ENCODE measurements around the gene GOLGA2. TPM values are rescaled to one million over a fixed set of nuclear protein-coding genes. Genes with fewer than 3 reads are reported as not detected.
"Not testable (repeated sequence)": the region's sequence is repeated elsewhere in the genome, so short reads cannot be mapped to it uniquely, and the experiment has no call there.

GOLGA2 gene
- polyA plus RNA-seq, 1 donor, result 93.2 TPM

DNA sequence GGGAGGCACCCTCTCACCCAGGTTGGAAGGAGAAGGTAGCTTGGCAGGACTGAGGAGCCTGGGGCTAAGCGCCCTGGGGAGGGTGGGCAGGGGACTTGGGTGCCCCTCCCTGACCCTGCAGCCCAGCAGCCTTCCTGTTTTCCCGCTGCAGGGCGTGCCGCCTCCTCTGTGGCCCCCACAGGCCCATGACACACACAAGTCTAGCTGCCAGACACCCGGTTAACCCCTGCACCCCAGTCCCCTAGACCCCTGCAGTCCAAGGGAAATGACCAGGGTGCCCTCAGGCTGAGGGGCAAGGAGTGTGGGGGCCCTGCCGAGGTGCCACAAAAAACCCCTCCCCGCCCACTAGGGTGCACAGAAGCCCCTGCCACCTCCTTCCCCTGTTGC lies 33.0 kb downstream of the GOLGA2 start:
- no peak for DNase-seq (ENCODE audit: low read depth)

DNA sequence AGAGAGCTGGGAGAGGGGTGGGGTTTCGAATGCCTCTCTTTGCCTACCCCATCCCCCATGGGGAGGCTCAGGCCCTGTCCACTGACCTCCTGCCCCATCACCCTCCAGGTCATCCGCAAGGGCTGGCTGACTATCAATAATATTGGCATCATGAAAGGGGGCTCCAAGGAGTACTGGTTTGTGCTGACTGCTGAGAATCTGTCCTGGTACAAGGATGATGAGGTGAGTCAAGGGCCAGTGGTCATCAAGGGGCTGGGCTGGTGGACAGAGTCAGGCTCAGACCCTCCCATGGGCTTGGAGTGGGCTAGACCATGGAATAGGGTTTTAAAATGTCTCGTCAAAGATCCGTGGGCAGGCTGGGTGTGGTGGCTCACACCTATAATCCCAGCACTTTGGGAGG lies 33.7 kb downstream of the GOLGA2 start:
- no peak for DNase-seq (ENCODE audit: low read depth)

DNA sequence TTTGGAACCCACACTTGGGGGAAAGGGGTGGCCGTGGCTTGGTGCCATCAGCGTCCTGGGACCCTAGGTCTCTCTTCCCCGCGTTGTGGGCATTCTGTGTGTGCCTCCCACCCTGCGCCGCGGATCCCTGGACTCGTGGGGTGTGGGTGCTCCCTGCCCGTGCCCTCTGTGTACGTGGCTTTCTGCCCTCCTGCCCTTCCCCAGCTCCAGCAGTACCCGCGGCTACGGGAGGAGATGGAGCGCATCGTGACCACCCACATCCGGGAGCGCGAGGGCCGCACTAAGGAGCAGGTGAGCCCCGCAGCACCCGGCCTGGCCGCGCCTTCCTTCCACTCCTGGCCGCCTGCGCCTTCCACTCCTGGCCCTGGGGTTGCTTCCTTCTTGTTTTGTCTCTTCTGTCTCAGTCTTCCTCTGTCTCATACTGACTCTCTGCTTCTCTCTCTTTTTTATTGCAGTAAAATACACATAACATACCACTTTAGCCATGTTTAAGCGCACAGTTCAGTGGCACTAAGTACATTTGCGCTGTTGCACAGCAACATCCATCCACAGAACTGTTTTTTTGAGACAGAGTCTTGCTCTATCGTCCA lies 41.9 kb downstream of the GOLGA2 start:
- DNase-seq (ENCODE audit: low read depth), result no peak

DNA sequence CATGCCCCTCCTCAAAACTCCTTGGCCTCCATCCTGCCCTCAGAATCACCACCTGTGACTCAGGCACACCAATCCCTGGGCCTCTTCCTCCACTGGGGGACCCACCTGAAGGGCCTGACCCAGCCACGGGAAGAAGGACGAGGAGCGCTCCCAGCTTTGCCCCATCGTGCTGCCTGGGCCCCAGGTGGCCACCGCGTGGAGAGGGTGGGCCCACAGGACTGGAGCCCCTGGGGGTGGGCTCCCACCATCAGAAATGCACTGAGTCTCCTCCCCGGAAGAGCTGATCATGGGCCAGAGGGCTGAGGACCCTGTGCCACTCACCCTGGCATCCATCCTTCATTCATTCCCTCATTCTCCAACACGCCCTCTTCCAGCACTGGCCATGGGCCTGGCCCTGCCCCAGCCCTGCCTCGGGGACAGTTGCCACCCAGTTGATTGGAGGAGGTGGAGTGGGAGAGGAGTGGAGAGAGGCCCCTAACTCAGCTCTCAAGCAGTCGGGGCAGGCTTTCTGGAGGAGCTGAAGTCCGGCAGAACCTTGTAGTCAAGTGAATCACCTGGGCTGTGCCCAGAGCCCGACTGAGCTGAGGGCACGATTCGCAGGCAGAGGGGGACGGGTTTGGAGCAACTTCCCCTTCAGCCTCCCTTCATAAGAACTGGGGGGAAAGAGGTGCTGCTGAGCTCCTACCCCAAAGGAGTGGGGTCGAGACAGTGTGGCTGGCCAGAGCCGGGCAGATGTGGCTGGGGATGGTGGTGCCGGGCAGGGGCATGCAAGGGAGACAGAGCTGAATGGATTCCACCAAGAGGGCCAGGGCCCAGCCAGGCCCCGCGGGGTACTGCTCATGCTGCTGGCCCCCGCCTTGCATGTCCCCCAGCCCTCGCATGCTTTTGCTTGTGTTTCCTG lies 43.0 kb downstream of the GOLGA2 start:
- no peak for DNase-seq (ENCODE audit: low read depth)

DNA sequence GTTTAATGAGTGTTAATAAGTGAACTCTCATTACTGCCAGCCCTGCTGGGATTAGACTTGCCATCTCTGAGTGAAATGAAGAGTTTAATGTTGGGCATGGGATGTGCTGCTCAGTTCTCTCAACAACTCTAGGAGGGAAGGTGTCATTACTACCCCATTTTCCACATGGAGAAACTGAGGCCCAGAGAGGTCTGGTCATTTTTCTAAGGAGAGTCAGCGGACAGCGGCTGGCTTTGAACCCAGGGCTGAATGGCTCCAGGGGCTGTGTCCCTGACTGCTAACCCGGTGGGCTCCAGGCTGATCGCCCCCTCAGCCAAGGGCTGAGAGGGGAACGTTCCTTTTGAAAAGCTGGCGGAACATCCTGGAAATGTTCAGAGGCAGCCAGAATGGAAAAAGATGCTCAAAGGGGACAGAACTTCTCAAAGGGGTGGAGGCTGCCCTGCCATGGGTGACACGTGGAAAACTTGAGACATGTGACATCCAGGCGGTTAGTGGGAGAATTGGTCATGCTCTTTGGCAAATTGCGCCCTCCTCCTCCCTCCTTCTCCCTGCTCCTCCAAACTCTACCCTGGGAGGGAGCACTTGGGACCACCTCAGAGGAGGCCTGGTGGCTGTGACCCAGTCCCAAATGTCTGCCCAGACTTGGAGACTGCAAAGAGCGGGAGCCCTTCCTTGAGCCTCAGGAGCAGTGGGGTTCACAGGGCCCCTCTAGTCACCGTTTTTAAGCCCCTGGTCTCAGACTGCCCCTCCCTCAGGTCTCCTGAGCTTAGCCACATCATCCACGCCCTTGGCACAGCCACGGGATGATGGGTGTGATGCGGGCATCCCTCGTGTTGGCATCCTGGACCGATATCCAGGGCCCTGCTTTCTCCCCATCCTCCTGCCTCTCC lies 43.9 kb downstream of the GOLGA2 start:
- no peak for DNase-seq (ENCODE audit: low read depth)

DNA sequence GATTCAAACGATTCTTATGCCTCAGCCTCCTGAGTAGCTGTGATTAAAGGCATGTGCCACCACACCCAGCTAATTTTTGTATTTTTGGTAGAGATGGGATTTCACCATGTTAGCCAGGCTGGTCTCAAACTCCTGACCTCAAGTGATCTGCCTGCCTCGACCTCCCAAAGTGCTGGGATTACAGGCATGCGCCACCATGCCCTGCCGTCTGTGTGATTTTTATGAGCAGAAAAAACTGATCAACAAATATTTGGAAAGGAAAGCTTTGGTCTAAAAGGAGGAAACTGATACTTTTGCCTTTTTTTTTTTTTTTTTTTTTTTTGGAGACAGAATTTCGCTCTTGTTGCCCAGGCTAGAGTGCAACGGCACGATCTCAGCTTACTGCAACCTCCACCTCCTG lies 44.9 kb downstream of the GOLGA2 start:
- DNase-seq (ENCODE audit: low read depth), result not testable (repeated sequence)

DNA sequence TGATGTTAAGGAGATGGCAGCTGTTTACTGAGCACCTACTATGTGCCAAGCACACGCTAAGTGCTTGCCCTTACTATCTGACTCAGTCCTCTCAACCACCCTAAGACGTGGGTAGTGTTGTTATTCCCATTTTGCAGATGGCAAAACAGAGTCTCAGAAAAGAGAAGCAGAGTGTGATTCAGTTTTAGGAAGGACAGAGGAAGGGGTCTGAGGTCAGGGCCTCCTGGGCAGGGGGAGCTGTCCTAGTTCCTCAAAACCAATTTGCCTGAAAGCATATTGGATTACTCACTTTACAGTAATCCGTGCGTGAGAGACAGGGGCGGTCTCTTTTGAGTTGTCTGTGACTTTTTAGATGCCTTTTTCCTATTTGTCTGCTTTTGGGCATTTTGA lies 49.4 kb downstream of the GOLGA2 start:
- no peak for DNase-seq (ENCODE audit: low read depth)

DNA sequence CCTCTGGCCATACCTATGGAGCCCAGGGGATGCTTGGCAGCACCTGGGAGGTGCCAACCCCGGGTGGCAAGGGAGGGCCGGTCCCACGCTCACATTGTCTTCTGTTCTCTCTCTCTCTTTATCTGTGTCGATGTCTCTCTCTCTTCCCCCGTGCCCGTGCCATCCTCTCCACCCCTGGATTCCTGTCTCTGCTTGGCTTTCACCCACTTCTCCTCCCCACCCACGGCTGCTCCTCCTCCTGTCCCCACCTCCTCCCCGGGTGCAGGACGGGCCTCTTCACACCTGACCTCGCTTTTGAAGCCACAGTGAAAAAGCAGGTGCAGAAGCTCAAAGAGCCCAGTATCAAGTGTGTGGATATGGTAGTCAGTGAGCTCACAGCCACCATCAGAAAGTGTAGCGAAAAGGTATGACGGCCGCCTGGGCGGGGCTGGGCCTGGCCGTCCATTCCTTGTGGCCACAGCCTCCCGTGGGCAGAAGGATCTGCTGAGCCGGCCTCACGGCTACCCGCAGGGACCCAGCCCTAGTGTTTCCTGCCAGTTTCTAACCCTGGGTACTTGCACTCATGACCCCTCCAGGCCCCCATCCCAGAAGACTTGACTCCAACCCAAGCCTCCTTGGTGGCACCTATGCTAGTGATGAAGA lies 49.9 kb downstream of the GOLGA2 start:
- DNase-seq (ENCODE audit: low read depth), result no peak

DNA sequence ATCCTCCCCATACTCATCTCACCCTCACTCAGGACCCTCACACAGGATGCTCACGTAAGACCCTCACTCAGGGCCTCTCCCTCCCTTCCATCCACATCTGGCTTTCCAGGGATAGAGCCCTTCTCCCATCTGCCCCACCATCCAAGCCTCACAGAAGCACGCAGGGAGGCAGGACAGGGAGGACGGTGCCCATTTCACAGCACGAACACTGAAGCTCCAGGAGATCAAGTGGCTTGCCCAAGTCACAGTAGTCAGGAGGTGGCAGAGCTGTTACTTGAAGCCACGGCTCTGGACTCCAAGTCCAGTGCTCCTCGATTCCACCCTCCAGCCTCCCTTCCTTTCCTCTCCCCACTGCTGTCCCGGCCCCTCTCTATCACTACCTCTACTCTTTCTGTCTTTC lies 50.9 kb downstream of the GOLGA2 start:
- DNase-seq (ENCODE audit: low read depth), result no peak

DNA sequence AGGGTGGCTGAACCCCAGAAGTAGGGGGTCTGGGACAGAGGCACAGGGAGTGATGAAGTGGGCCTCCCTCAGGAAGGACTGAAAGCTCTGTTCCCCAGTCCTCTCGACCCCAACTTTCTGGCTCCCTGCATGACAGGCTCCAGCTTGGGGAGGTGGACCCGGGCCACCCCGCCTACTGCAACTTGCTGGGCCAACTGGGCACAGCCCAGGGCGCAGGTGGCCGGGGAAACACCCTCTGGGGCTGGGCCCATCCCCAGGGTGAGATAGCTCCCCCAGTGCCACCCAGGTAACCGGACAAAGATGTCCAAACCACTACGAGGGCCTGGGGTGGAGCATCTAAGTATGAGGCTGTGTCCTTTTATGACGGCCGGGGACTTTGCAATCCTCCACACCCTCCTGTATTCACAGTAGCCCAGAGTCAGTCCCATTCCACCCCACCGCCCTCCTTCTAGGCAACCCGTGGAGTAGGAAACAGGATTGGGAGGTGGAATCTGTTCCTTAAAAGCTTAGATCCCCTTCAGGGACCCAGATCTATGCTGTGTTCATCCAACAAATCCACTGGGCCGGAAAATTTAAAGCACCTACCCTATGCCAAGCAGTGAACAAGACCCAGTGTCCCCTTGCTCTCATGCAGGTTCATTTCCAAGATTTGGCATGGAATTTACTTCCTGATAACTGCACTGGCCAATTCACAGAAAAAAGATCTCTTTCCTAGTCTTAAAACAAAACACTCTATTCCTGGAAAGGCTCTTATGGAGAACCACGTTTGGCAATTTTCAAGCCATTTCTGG lies 52.7 kb downstream of the GOLGA2 start:
- DNase-seq (ENCODE audit: low read depth), result no peak

DNA sequence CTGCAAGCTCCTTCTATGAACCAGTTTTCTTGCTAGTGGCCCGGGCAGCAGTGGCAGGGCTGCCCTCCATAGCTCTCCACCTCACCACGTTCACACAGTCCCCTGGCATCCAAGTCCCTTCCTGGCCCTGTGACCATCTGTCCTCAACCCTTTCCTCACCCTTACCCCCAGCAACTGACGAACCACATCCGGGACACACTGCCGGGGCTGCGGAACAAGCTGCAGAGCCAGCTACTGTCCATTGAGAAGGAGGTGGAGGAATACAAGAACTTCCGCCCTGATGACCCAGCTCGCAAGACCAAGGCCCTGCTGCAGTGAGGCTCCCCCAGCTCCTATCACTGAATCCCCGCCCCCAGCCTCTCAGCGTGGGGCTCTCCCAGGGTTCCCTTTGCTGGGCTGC lies 53.8 kb downstream of the GOLGA2 start:
- no peak for DNase-seq (ENCODE audit: low read depth)

DNA sequence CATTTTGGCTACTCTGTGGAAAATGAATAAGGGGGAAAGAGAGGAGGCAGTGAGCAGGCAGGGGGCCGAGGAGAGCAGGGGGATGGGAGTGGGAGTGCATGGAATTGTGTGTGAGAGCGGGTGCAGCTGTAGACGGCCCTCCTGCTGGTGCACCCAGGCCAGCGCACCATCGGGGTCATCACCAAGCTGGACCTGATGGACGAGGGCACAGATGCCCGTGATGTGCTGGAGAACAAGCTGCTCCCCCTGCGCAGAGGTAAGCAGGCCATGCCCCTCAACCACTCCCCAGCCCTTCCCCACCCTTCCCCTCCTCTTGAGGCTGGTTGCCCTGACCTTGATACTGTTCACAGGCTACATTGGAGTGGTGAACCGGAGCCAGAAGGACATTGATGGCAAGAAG lies 56.0 kb downstream of the GOLGA2 start:
- no peak for DNase-seq (ENCODE audit: low read depth)

DNA sequence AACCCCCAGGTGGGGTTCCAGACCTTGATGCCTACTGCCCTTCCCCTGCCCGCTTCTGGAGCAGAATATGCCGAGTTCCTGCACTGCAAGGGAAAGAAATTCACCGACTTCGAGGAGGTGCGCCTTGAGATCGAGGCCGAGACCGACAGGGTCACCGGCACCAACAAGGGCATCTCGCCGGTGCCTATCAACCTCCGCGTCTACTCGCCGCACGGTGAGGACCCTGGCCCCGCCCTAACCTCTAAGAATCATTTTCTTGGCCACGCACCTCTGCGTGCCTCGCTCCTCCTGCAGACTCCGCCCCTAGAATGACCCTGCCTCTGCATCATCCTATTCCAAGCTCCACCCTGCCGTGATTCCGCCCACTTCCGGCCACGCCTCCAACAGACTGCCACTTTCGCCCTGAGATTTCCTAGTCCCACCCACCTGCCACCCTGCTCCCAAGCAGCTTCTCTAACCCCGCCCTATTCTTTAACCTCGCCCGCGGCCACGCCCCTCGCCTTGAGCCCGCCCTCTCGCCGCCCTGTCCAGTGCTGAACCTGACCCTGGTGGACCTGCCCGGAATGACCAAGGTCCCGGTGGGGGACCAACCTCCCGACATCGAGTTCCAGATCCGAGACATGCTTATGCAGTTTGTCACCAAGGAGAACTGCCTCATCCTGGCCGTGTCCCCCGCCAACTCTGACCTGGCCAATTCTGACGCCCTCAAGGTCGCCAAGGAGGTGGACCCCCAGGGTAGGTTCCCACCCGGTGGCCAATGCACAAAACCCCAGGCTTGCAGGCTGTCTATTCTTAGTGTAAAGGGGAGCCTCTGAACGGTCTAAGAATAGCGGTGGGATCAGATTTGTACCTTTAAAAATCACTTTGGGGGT lies 57.1 kb downstream of the GOLGA2 start:
- no peak for DNase-seq (ENCODE audit: low read depth)

DNA sequence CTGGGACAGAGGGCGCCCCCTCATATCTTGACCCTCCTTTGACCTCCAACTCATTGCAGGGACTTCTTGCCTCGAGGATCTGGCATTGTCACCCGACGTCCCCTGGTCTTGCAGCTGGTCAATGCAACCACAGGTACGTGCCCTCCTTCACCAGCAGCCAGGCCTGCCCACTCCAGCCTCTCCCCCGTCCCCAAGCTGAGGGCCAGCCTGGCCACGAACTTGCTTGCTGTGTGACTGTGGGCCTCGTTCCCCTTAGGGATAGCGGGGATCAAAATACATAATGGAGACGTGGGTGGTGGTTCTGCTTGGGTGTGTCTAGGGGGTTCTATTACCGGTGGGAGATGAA lies 57.7 kb downstream of the GOLGA2 start:
- no peak for DNase-seq (ENCODE audit: low read depth)

DNA sequence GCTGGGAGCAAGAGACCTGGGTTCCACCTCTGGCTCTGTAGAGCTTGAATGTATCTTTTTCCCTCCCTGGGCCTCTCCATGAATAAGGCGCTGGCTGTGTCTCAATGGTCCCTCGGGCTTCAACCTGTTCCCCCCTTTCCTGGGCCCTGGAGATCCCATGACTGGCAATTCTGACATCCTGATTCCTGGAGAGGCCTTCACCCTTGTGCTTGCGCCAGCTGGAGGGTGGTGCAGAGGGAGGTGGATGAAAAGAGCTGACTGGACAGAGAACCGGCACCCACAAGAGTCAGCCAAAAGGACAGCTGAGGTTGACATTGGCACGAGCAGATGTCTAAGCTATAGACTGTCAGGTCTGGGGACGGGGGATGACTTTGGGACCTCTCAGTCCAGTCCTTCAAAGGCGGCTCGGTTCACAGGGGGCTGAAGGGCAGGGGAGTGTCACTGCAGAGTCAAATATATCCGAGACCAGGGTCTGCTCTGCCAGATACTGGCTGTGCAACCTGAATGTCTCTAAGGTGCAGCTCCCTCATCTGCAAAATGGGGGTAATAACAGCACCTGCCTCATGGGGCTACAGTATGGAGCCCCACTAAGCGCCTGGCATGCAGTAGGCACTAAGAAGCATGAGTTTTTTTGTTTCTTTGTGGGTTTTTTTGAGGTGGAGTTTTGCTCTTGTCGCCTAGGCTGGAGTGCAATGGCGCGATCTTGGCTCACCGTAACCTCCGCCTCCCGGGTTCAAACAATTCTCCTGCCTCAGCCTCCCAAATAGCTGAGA lies 58.8 kb downstream of the GOLGA2 start:
- no peak for DNase-seq (ENCODE audit: low read depth)

DNA sequence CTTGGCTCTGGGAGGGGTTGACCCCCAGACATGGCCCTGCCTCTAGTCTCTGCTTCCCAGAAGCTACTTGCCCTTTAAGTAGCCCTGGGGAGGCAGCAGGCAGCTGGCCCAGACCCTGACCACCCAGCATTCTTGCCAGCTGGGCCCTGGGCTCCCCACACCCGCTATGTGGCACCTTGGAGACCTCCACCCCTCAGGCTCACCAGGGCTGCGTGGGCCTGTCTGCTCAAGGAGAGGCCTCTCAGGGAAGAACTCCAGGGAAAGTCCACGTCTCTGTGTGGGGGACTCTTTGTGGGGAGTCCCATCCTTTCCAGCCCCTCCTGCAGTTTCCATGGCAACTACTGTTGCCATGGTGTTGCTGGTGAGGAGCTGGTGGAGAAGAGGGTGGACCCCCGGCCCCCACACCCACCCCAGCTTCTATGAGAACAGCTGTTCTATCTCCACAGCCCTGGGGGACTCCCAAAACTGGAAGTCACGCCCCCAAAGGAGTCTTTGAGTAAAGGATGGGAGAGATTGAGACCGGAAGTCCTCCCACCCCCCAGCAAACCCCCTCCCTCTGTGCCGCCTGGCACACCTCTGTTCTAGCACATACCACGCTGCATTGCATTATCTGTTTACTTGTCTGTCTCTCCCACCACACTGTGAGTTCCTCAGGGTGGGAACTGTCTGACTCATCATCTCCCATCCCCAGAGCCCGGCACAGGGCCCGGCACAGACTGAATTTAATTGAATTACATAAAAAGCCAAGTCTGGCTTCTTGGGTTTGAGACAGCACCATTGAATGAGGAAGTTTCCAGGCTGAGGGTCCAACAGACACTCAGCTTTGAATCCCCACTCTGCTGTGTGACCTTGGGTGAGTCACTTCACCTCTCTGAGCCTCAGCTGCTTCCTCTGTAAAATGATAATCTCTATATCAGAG lies 60.1 kb downstream of the GOLGA2 start:
- no peak for DNase-seq (ENCODE audit: low read depth)

DNA sequence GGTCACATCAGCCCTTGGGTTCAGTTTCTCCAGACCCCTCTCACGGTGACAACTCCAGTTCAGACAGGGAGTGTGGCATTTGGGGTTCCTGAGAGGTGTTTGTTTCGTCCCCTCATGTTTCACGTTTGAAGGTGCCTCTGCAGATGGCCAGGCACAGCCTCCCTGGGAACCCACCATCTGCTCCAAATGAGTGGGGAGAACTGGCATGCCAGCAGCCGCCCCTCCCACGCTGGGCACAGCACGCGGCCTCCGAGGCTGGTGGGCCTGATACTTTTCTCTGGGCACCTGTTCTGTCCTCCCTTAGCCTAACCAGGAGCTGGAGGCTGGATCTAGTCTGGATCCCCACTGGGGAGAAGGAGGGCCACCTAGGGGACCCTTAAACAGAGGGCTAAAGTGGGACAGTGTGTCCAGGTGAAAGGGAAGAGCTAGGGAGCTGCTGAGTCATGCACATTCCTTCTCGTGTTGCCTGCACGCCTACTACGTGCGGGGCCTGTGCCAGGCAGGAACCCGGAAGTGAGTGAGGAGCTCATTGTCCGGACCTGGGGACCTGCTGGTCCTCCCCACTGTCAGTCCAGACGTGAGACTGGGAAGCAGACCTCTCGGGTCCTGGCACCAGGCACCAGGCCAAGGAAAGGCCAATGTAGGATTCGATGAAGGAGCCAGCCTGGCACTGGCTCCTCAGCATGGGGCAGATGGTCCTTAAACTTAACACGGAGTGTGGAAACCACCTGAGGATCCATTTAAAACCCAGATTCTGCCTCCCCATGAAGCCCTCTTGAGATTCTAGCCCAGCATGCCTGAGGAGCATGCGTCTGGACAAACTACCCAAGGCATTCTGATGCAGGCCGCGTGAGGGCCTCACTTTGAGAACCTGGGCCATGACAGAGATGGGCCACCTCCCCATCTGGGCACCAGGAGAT lies 61.0 kb downstream of the GOLGA2 start:
- DNase-seq (ENCODE audit: low read depth), result no peak

Measured in forelimb muscle (tissue), 1 donor.